Measurements from ENCODE around the gene SKIDA1.

Gene SKIDA1

DNA sequence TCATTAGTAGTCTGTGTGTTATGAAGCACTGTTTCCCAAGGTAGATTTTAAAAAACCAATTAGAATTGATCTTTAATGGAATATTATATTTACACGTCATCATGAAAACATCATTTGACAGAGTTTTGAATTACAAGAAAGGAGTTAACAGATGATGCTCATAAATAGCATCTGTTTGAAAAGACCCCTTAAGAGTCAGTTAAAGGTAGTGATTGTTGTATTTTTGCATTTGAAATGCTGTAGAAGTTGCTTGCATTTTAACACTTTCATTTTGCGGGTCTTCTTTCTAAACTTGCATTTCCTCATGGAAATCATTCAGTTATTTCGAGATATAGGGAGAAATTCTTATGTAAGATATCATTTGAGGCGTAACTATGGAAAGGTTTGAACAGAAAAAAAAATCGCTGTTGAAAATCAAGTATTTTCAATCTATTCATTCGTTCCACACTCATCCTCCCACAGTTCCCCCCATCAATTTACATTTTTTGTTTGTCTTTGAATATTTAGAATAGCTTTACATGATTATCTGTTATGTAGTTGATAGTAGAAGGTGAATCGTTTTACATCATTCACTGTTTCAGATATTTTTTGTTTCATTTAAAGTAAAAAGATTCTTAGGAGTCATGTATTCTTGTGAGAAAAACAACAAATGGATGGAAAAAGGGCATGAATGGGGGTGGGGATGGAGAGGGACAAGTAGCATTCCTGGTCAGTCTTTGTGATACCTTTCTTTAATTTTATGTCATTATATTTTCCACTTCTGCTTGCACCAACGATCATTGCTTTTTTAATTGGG, 3.0 kb upstream of the SKIDA1 start:
- DNase-seq, result no peak

DNA sequence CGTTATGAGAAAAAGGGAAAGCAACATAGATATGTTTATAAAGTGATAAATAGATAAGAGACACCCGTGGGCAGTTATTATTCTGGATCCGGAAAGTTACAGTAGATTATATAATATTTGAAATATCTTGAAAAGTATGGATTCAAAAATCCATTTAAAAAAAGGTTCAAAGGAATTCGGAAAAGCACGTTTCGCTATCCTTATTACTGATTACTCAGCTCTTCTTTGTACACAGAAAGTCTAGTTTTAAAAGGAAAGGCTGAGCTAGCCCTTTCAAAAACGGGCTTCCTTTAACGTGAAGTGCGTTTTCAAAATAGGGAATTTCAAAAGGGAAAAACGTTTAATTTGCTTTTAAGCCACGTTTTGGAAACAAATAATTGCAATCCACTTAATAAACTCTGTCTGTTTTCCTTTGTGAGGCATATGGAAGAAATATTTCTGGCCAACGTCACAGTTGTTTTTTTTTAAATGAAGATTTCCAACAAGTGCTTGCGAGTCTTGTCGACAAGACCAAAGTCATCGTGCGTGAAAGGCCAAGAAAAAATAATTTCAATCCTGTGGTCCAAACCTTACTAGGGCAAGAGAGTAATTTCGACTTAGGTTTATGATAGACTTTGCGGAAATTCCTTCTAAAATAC, 2.2 kb upstream of the SKIDA1 start:
- no peak for DNase-seq

DNA sequence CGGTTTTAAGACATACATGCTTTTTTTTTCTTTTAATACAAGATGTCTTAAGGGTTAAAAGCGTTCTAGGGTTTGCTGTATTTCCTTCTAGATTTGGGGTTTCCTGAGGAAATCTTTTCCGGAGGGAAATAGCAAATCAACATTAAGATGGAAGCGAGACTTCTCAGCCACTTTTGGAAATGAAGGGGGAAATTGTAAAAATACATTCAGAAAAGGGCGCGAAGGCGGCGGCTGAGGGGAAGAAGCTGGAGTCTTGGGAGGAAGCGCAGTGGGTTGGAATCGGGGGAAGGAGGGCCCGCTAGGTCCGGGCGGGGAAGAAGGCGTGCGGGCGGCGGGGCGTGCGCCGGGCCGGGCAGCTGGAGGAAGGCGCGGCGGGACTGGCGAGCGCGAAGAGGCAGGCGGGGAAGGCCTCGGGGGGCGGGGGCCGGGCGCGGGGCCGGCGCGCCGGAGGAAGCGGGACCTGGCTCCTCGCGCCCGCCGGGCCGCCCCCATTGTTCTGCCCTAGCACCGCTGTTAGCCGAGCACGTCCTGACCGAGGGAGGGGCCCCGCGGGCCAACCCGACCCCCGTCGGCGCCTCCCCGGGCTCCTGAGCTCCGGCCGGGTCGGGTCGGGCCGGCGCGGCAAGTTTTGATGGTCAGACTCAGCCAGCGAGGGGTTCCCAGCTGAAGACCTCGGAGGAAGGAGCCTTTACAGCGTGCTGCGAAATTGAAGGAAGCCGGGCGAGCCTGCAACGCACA, 1.5 kb upstream of the SKIDA1 start:
- DNase-seq, result peak; percentile 40

DNA sequence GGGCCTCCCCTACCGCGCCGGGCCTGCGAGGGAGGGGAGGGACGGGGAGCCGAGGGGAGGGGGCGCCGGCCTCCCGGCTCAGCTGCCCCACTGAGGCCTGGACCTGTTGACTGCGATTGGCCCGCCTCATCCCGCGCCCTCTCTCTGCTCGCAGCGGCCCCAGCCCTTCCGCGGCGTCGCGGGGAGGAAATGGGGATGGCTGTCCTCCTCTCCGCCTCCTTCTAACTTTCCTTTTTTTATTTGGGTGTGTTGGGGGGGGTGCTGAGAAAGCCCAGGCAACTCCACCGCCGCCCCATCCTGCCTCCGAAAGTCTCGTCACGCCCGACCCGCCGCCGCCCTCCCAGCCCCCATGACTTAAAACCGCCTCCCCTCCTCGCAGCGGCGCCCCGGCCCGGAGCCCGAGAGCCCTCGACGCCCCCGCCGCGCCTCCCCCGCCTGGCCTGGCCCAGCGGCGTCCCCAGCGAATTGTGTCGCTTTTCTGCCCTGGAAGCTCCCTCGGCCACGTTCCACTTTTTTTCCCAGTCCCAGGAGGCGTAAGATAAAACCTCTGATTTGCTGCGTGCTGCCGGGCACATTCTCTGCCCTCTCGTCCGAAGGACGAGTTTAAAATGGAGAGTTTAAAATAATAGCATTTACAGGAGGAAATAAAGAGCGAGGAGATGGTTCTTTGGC, 842 bp upstream of the SKIDA1 start:
- peak; percentile 73 for DNase-seq

DNA sequence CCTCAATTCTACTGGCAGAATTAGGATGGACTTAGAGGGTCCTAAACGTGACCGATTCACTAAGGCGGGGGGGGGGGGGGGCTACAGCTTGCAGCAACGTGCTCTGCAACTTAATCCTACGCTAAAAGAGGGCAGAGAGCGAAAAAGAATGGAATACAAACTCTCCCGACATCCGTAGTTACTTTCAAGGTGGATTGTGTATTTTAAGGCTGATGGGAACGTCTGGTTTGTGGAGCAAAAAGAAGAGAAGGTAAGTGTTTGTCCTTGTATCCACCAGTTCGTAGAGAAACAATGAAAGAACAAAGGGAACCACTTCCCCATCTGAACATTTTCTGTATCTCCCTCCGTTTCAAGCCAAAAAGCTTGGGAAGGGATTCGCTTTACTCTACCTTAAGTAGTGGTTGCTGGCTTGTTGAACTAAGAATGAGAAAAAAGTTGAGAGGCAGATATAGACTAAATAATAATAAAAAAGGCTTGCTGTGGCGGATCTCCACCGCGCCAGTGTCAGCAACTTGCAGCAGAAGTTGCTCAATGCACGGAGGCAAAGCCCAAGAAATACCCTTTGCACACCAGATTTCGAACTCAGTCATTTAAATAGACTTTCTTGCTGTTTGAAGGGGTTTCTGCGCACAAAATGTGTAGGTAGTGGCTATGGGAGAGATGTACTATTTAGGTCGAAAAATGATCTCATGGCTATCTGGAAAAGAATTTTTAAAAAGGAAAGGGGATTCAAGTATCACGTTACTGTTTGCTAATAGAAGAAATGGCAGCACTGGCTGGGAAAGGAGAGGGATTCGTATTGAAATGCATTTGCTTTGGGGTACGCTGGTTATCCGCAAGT, 736 bp downstream of the SKIDA1 start:
- no peak for DNase-seq

DNA sequence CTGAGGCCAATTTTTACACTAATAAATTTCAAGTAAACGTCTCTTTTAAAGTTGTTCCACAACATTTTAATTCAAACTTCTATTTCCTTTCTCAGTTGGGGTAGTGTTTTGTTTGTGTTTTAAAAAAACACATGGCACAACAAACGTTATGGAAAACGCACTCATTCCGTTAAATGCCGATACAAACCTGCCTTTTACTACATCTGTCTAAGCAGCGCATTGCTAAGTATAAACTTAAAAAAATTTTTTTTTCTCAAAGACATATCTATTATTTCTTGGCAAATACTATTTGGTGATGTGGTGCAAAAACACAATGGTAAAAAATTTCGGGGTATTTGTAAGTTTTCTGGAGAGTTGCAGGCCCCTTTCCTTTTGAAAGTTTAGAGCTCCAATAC, 1.4 kb downstream of the SKIDA1 start:
- DNase-seq, result no peak

DNA sequence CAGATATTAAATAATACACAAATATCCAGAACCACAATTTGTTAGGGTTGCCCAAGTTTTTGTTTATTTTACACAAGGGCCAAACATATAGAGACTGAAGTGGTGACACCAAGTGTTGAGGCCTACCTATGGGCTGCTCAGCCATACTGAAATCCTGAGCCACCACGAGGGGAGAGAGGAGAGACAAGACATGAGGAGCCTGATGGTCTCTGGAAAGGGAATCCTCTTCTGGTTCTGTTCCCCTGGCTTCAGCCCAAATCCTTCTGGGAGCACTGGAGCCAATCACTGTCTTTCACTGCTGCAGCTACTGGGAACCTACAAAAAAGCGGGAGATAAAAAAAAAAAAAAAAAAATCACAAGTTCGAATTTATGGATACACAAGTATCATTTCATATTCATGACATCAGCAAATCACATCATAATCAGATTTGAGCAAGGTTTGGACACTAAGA, 1.9 kb downstream of the SKIDA1 start:
- no peak for DNase-seq

DNA sequence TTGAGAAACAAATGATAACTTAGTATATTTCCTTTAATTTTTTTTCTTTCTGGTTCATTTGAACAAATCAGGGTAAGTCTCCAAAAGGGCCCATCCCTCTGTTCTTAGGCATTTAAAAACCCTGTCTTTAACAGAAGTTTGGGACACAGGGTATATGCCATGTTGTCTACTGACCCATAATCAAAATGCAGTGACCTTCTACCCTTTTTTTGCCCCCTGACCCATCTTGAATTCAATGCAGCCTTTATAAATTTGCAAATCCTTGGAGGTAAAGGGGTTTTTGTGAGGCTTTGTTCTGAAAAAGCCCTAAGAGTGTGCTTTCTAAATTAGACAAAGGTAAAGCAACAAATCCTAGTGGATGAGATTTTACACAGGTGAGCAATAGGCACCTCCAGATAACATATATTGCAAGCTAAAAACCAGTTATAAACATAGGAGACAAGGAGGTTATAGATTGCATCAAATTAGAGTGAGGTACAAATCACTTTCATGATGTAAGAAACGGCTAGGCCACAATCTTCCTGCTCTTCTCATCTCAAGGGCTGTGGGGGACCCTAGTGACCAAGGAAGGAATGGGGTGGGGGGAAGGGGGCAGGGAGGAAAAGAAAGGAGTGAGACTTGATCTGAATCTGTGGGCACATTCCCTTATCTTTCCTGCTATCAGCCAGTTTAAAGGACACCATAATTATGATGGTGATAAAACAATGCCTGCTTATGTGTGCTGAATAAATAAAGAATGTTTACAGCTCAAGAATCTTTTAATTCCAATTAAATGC, 2.7 kb downstream of the SKIDA1 start:
- DNase-seq, result no peak

DNA sequence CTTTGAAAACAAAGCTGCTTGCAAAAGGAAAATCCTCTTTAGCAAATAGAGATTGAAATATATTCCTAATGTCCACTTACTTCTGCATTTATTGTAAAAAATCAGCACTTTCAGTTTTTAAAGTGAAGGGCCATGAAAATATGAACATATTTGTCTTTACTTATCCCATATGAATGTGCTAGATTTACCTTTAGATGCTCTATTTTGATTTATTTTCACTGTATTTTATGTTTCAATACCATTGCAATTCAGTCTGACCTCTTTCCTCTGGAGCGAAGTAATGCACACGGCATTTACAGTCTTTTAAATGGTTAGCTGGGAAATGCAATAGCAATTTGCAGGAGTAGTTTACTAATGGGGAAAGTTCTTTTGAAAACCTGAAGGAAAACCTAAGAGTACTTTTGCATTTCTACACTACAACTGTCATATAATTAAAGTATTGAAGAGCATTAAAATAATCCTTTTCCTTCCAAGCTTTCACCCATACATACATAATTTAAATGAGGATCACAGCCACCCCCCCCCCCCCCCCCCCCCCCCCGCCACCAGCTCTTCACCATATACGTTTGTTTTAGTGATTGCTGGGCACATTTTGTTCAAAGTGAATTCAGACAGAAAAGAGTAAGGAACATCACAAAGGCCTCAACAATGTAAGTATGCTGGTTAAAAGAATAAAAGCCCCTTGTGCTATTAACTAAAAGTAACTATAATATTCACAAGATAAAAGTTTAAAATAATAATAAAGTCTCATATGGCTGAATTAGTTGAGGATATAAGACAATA, 3.5 kb downstream of the SKIDA1 start:
- DNase-seq, result no peak

DNA sequence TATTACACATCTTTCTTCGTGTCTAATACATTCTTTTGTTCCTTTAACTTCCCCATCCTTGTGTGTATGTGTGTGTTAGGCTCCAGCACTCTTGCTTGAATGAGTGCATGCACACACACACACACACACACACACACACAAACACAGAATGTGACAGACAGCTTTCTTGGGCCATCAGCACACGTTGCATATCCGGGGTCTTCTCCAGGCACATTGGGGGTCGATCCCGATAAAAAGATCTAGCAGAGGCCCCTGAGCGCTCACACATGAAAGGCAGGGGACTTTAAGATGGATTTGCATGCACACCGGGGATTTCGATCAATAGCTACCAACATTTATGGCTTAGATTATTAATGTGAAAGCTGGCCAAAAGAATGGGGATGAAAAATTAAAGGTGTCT, 4.5 kb downstream of the SKIDA1 start:
- DNase-seq, result no peak

DNA sequence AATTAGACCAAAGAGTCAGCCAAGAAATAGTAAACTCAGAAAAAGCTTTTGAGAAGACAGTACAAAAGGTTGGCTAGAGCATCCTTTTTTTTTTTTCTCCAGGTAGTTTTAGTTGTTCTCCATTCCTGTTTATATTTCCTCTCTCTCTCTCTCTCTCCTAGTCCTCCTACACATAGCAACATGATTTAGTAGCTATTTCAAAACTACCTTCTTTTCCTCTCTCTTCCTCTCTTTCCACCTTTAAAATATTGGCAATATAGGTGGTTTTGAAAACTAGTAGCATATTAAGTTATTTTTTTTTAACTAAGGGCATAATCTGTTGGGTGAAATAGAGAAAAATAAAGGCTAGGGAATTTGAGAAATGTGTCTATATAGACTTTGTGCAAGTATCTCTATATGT, 5.0 kb downstream of the SKIDA1 start:
- DNase-seq, result no peak

DNA sequence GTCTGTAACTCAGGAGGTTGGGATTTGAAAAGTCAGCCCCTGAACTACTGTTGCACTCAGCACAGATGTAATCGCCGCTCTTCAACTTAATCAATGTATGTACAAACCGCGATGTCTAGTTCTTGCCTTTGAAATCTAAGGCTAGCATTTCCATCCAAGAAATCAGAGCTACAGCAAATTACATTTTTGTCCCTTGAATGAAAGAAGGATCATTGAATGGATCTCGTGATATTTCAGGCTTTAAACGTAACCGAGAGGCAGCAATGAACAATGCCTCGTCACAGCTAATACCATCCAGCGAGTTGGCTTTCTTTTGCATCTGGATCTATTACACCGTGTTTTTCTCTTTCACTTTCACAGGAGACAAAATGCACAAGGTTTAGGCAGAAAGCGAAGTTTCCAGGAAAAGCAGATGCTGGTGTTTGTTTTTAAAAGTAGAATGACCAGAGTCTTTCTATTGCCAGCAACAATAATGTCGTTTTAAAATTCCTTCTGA, 5.5 kb downstream of the SKIDA1 start:
- DNase-seq, result no peak

DNA sequence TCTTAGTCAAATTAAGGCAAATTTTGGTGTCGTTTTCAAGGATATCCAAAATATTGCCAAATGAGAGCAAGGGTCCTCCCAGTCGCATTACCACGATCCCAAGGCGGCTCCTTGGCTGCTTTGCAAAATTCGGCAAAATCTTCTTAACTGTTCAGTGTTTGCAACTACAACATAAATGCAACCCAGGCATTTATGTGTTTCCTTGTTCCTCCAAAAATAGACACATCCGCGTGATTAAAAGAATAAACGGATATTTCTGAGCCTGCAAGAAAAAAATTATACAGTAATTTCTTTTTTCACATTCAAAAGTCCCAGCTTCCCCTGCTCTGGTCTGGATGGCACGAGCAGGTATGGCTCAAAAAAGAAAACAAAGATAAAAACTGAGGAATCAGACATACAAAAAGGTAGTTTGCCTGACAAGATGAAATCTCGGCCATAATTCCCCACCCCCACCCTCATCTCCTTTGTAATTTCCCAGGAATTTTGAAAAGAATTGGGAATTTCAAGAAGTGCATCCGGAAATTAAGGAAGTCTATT, 6.0 kb downstream of the SKIDA1 start:
- no peak for DNase-seq

DNA sequence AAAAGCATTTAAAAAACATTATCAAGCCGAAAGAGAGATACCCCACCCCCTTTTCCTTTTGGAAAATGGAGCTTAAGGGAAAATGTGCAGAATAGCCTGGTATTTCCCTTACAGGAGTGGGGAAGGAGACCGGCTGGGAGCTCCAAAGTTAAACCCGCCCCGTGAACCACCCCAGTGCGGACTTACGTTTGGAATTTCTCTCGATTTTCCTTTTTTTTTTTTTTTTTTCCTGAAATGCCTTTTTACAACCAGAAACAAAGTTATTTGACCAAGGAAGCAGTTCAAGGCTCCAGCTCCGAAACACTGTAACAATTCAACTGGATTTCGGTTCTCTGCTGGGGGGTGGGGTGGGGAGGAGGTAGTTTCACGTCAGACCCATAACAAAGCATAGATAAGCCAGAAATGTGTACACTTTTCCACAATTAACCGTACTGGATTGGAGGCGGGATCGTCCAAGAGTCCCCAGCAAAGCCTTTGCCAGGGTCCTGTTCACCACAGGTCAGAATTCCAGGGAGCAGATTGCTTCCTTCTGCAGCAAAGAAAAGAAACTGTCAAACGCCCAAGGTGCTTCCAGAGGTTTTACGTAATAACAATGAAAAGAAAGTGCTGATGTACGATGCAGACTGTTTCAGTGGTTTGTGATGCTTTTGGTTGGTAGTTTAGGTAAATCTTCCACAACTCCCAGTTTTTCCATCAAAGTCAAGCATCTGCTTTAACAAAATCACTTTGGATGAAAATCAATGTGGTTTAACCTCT, 6.7 kb downstream of the SKIDA1 start:
- DNase-seq, result no peak

DNA sequence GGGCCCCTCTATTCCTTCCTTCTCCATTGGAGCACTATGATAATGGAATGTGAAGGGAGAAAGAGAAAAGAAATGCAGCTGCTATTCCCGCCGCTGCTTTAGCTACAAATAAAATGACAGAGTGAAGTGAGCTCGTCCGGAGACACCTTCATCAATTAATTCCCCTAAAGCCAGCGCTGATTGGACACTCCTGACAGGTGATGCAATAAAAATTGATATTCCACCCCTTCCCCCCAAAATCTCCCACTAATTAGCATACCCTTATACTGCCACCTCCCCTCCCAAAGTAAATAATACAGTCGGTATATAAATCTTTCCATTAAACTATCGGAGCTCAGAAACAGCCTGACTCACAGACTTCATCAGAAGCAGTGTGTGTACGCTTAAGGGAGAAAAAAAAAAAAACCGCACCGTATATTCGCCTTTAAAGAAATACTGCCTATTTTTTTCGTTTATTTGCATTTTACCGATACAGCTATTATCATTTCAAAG, 7.3 kb downstream of the SKIDA1 start:
- DNase-seq, result no peak

DNA sequence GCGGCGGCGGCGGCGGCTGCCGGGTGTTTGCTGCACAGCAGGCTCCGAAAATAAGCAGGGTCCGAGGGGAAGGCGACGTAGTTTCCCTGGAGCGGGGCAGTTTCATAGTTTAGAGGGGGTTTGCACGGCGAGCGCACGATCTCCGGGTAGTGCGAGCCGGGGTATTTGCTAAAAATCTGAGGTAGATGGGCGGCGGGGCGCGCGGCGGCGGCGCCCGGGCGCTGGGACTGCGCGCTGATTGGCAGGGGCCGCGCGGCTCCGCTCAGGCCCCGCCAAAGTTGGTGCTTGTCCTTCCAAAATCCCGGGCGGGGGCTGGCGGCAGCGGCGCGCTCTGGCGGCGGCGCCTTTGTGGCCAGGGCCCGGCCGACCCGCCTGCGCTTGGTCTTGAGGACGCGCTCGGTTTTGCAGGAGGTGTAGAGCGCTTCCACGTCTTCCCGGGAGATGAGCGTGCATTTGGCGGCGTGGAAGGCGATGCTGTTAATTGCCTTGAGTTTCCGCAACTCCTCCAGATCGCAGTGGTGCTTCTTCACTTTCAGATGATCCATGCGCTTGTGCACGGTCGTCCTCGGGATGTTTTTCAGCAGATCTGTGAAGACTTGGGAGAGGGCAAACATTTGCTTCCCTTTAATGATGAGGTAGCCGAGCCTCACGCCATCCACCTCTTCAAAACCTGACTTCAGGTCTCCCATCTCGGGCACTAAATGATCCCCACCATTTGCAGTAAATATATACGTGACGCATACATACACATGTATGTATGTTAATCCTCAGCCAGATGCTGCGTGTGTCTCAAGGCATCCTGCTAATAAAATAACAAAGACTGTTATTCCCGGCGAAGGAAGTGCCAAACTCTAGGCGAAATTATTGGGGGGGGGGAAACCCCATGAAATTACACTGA, 8.1 kb downstream of the SKIDA1 start:
- DNase-seq, result no peak

DNA sequence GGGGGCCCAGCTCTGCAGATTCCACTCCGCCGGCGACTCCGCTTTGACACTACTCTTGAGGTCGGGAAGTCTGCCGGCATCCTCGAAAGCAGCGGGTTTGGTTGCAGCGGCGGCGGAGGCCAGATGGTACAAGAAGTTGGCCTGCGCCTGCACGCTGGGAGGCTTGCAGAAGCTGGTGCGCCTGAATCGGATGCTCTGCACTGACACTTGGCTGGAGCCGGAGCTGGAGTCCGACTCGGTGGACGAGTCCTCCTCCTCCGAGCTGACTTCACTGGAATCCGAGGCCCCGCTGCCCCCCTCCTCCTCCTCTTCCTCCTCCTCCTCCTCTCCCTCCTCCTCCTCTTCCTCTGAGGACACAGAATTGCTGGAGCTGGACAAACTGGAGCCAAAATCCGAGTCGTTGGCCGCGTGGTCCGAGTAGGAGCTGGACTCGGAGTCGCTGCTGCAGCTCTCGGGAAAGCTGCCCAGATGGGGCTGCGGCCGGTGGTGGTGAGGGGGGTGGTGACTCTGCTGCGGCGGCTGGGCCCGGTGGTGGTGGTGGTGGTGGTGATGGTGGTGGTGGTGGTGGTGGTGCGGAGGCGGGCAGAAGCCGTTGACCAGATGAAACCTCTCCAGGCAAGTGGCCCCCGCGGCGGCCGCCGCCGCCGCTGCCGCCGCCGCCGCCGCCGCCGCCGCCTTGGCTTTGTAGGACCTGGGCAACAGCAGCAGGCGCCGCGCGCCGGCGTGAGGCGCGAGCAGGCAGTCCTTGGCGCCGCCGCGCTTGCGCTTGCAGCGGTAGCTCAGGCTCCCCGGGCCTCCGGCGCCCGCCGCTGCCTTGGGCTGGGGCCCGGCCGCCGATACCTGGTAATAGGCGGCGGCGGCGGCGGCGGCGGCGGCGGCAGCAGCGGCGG, 9.0 kb downstream of the SKIDA1 start:
- peak; percentile 54 for DNase-seq
